Peyer's patch (tissue), 4 donors: ENCODE data around the gene LRRIQ1.

Experiments used
- POLR2A ChIP-seq, 2 donors: fragments of 450-650 bp; IDR thresholded peaks; one replicate each; pipeline ENCODE4 v1.5.1; 2017; ENCODE audit warnings: antibody characterized with exemption in 2 of 2, mild to moderate bottlenecking in 2 of 2, moderate library complexity in 2 of 2
- TF ChIP-seq, protein P1 (sequence below), 6 experiments: fragments of 450-650 bp in 4 of 6; fragments of 200-600 bp in 2 of 6; sonication (generic) in 1 of 6; IDR thresholded peaks; one replicate each; pipeline ENCODE4 v1.5.1; 2017 to 2019; ENCODE audit warnings: antibody characterized with exemption in 6 of 6, mild to moderate bottlenecking in 3 of 6, moderate library complexity in 1 of 6

DNA sequence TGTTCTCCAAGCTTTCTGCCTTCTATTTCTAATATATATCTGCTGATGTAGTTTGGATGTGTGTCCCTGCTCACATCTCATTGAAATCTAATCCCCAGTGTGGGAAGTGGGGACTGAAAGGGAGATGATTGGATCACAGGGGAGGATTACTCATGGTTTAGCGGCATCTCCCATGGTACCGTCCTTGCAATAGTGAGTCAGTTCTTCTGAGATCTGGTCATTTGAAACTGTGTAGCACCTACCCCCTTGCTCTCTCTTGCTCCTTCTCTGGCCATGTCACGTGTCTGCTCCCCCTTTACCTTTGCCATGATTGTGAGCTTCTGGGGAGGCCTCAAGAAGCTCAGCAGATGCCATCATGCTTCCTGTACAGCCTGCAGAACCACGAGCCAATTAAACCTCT is 217.7 kb downstream of the LRRIQ1 start:
- TF ChIP-seq, protein P1, sequence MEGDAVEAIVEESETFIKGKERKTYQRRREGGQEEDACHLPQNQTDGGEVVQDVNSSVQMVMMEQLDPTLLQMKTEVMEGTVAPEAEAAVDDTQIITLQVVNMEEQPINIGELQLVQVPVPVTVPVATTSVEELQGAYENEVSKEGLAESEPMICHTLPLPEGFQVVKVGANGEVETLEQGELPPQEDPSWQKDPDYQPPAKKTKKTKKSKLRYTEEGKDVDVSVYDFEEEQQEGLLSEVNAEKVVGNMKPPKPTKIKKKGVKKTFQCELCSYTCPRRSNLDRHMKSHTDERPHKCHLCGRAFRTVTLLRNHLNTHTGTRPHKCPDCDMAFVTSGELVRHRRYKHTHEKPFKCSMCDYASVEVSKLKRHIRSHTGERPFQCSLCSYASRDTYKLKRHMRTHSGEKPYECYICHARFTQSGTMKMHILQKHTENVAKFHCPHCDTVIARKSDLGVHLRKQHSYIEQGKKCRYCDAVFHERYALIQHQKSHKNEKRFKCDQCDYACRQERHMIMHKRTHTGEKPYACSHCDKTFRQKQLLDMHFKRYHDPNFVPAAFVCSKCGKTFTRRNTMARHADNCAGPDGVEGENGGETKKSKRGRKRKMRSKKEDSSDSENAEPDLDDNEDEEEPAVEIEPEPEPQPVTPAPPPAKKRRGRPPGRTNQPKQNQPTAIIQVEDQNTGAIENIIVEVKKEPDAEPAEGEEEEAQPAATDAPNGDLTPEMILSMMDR (IDR thresholded peaks at IDR 0.05) = no peak
- TF ChIP-seq POLR2A (IDR thresholded peaks at IDR 0.05) = no peak
